Caco-2 (cell line): ENCODE data around the gene FUT8. TPM values are rescaled to one million over a fixed set of nuclear protein-coding genes. Genes with fewer than 3 reads are reported as not detected.

Experiments used
- BruUV-seq: library from RNA; stranded (reverse); fragments of 400-500 nt; replicated peaks from 2 replicates; lab custom pipeline; 2021; lab: Mats Ljungman, UMichigan
- CTCF ChIA-PET: fragments of 300-600 bp; sonication (Branson Sonifier 250); formaldehyde crosslinking; loops from one replicate; lab custom pipeline; 2022; ENCODE audit warnings: antibody characterized with exemption; lab: Charles Lee
- POLR2A ChIA-PET: fragments of 300-600 bp; sonication (Branson Sonifier 250); formaldehyde crosslinking; loops from one replicate; lab custom pipeline; 2022; ENCODE audit warnings: antibody characterized with exemption; lab: Charles Lee
- DNase-seq, 2 experiments: peaks; one replicate each; pipeline versions ENCODE4 v3.0.0 to v3.0.0-alpha.2; 2020 to 2022
- H3K27me3 ChIP-seq: replicated peaks from 2 replicates; pipeline ENCODE4 v1.6.0; 2011; ENCODE audit warnings: low read length; ENCODE audit not compliant: control insufficient read depth, insufficient read depth
- H3K36me3 ChIP-seq: 2 replicates; pipeline ENCODE4 v1.5.1; 2011; ENCODE audit warnings: low read length; ENCODE audit not compliant: control insufficient read depth, insufficient read depth
- H3K4me1 ChIP-seq: fragments of 250-450 bp; sonication (Bioruptor Pico); 2 replicates; pipeline ENCODE4 v1.5.1; 2020; ENCODE audit warnings: mild to moderate bottlenecking
- H3K4me3 ChIP-seq: 2 replicates; pipeline ENCODE4 v1.5.1; 2011; ENCODE audit warnings: low read depth, mild to moderate bottlenecking, control low read depth, low read length
- H3K9me3 ChIP-seq: fragments of 250-450 bp; sonication (Bioruptor Pico); 2 replicates; pipeline ENCODE4 v1.5.1; 2020; ENCODE audit warnings: mild to moderate bottlenecking, moderate library complexity
- H3K27ac Mint-ChIP-seq: one replicate; pipeline ENCODE4 v1.8.0; 2022; ENCODE audit warnings: mixed read lengths; ENCODE audit not compliant: unreplicated experiment
- H3K27me3 Mint-ChIP-seq: one replicate; pipeline ENCODE4 v1.8.0; 2022; ENCODE audit warnings: mixed read lengths; ENCODE audit not compliant: insufficient read depth, unreplicated experiment
- H3K36me3 Mint-ChIP-seq: one replicate; pipeline ENCODE4 v1.8.0; 2022; ENCODE audit warnings: mild to moderate bottlenecking, mixed read lengths; ENCODE audit not compliant: insufficient read depth, unreplicated experiment
- H3K4me1 Mint-ChIP-seq: one replicate; pipeline ENCODE4 v1.8.0; 2022; ENCODE audit warnings: low read depth, mixed read lengths; ENCODE audit not compliant: unreplicated experiment
- H3K4me3 Mint-ChIP-seq: one replicate; pipeline ENCODE4 v1.8.0; 2022; ENCODE audit warnings: mild to moderate bottlenecking, moderate library complexity, mixed read lengths; ENCODE audit not compliant: unreplicated experiment
- H3K9me3 Mint-ChIP-seq: one replicate; pipeline ENCODE4 v1.8.0; 2022; ENCODE audit warnings: mixed read lengths; ENCODE audit not compliant: unreplicated experiment
- intact Hi-C: fragments of 100-400 bp; cut with micrococcal nuclease; formaldehyde crosslinking; loops from one replicate; pipeline ENCODE4 v1.10.0; 2022; ENCODE audit not compliant: unreplicated experiment
- total RNA-seq: library from RNA; stranded (reverse); gene quantifications from 2 replicates; pipeline ENCODE4 v1.2.3, GENCODE V29; 2022
- TF ChIP-seq, protein P1 (sequence below), 2 experiments: fragments of 200-600 bp in 1 of 2; IDR thresholded peaks; 1 replicate in 1 of 2; 2 replicates in 1 of 2; pipeline versions ENCODE4 v1.5.1 to v1.8.0; 2011 to 2022; ENCODE audit warnings: antibody characterized with exemption in 1 of 2, control low read depth in 1 of 2, inconsistent platforms in 1 of 2, low read depth in 1 of 2, low read length in 1 of 2, mild to moderate bottlenecking in 1 of 2, moderate library complexity in 1 of 2; ENCODE audit not compliant: insufficient read depth in 1 of 2, severe bottlenecking in 1 of 2, unreplicated experiment in 1 of 2

FUT8 gene
- total RNA-seq, 1 experiment from 2014 or later: 67.1 TPM

DNA sequence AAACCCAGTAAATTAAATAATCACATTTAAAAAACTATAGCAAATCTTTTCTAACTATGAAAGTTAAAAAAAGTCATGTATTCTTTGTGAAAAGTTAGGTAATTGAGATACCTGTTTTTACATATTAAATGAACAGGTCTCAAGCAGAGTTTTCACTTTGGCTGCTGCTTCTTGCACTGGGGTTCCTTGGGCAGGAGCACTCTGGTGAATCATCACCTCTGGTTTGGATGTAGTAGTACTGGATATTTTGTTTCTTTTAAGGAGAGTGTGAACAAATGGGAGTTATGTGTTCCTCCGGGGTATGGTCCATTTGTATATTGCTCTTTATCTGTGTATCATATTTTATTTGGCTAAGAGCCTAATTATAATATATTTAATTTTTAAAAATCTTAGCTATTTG, 82.7 kb downstream of the FUT8 start:
- Histone ChIP-seq H3K9me3 (no peaks in the 10 kb centered on the region), H3K4me1 (no peaks in the 10 kb centered on the region; the same call in 1 of the 2 replicates), H3K4me3 (no peak overlapping the region), H3K27me3 (no peaks in the 10 kb centered on the region), H3K36me3 (no peaks in the 10 kb centered on the region)
- Mint-ChIP-seq H3K27ac (no peak overlapping the region), H3K36me3 (no peaks in the 10 kb centered on the region), H3K9me3 (peaks cover 17% of the 10 kb centered on the region), H3K4me3 (no peak overlapping the region), H3K27me3 (no peaks in the 10 kb centered on the region), H3K4me1 (no peaks in the 10 kb centered on the region)
- TF ChIP-seq, protein P1, sequence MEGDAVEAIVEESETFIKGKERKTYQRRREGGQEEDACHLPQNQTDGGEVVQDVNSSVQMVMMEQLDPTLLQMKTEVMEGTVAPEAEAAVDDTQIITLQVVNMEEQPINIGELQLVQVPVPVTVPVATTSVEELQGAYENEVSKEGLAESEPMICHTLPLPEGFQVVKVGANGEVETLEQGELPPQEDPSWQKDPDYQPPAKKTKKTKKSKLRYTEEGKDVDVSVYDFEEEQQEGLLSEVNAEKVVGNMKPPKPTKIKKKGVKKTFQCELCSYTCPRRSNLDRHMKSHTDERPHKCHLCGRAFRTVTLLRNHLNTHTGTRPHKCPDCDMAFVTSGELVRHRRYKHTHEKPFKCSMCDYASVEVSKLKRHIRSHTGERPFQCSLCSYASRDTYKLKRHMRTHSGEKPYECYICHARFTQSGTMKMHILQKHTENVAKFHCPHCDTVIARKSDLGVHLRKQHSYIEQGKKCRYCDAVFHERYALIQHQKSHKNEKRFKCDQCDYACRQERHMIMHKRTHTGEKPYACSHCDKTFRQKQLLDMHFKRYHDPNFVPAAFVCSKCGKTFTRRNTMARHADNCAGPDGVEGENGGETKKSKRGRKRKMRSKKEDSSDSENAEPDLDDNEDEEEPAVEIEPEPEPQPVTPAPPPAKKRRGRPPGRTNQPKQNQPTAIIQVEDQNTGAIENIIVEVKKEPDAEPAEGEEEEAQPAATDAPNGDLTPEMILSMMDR (IDR thresholded peaks at IDR 0.05; ENCODE audit: insufficient read depth in 1 of 2, low read depth in 1 of 2, low read length in 1 of 2, severe bottlenecking in 1 of 2, unreplicated experiment in 1 of 2): no peak
- ChIA-PET CTCF (no interaction called here), POLR2A (no interaction called here)
- intact Hi-C loops: no loop called here
- no peak for DNase-seq
- BruUV-seq: no TSS peak

- no peaks in the 10 kb centered on the region for H3K27me3 ChIP-seq
- H3K36me3 ChIP-seq: no peaks in the 10 kb centered on the region
- H3K9me3 Mint-ChIP-seq: peaks cover 17% of the 10 kb centered on the region
- no peak overlapping the region for H3K4me3 Mint-ChIP-seq
- CTCF ChIA-PET: no interaction called here
- BruUV-seq: no TSS peak
- POLR2A ChIA-PET: no interaction called here
- TF ChIP-seq, protein P1 (IDR thresholded peaks at IDR 0.05; ENCODE audit: insufficient read depth in 1 of 2, low read depth in 1 of 2, low read length in 1 of 2, severe bottlenecking in 1 of 2, unreplicated experiment in 1 of 2): no peak
- no peaks in the 10 kb centered on the region for H3K27me3 Mint-ChIP-seq
- intact Hi-C loops: no loop called here
- no peaks in the 10 kb centered on the region for H3K4me1 ChIP-seq
- no peak for DNase-seq
- H3K27ac Mint-ChIP-seq: no peak overlapping the region
- H3K4me1 Mint-ChIP-seq: no peaks in the 10 kb centered on the region
- no peaks in the 10 kb centered on the region for H3K36me3 Mint-ChIP-seq
- H3K4me3 ChIP-seq: no peak overlapping the region
- H3K9me3 ChIP-seq: no peaks in the 10 kb centered on the region
Measured at GRCh38 chr14:65496178-65496993, 83.9 kb downstream of the FUT8 start.

- no peak overlapping the region for H3K4me3 ChIP-seq
- Mint-ChIP-seq H3K4me3 (no peak overlapping the region), H3K27ac (no peak overlapping the region), H3K4me1 (no peaks in the 10 kb centered on the region), H3K9me3 (peaks cover 17% of the 10 kb centered on the region), H3K36me3 (no peaks in the 10 kb centered on the region), H3K27me3 (no peaks in the 10 kb centered on the region)
- no peaks in the 10 kb centered on the region for H3K4me1 ChIP-seq
- H3K9me3 ChIP-seq: no peaks in the 10 kb centered on the region
- intact Hi-C loops: no loop called here
- POLR2A ChIA-PET: no interaction called here
- CTCF ChIA-PET: no interaction called here
- no TSS peak for BruUV-seq
- no peaks in the 10 kb centered on the region for H3K36me3 ChIP-seq
- H3K27me3 ChIP-seq: no peaks in the 10 kb centered on the region
- no peak for DNase-seq
- TF ChIP-seq, protein P1 (IDR thresholded peaks at IDR 0.05; ENCODE audit: insufficient read depth in 1 of 2, low read depth in 1 of 2, low read length in 1 of 2, severe bottlenecking in 1 of 2, unreplicated experiment in 1 of 2): no peak
Measured at GRCh38 chr14:65499138-65499537, 86.6 kb downstream of the FUT8 start.
